PC-9 (cell line): ENCODE results near the gene ADORA1.

Experiments used
- CTCF ChIP-seq: fragments of 200-600 bp; sonication (generic); conservative IDR thresholded peaks from 2 replicates; pipeline ENCODE4 v1.6.1; 2017; ENCODE audit warnings: mixed run types, antibody characterized with exemption, mild to moderate bottlenecking, moderate library complexity
- EZH2 ChIP-seq: fragments of 200-600 bp; sonication (generic); IDR thresholded peaks from 2 replicates; pipeline ENCODE4 v1.8.0; 2017; ENCODE audit warnings: antibody characterized with exemption, low read depth

- no peak for TF ChIP-seq EZH2
- TF ChIP-seq CTCF, result no peak
Observed at GRCh38 chr1:203086992-203087763, 40.3 kb upstream of the ADORA1 start.
